Lung (tissue), 12 donors: ENCODE measurements around the gene CR1L. TPM values are rescaled to one million over a fixed set of nuclear protein-coding genes. Genes with fewer than 3 reads are reported as not detected.

Experiments used
- ATAC-seq: fragments of 200-7000 bp; cut with Tn5 transposase; one replicate; pipeline ENCODE4 v1.9.1; 2020; ENCODE audit warnings: moderate number of reproducible peaks; ENCODE audit not compliant: insufficient read depth, low FRiP score
- DNase-seq, 3 donors: peaks; one replicate each; pipeline ENCODE4 v3.0.0-alpha.2; 2013 to 2017
- H3K27ac ChIP-seq, 2 donors: one replicate each; pipeline ENCODE4 v1.5.1; 2013; ENCODE audit warnings: mild to moderate bottlenecking in 2 of 2, moderate library complexity in 2 of 2, control low read depth in 1 of 2, inconsistent platforms in 1 of 2, low read depth in 1 of 2, low read length in 1 of 2
- H3K27me3 ChIP-seq, 3 donors: one replicate each; pipeline ENCODE4 v1.5.1; 2013; ENCODE audit warnings: low read length in 2 of 3; ENCODE audit not compliant: control insufficient read depth in 3 of 3, insufficient read depth in 3 of 3
- H3K36me3 ChIP-seq, 4 donors: one replicate each; pipeline ENCODE4 v1.5.1; 2013; ENCODE audit warnings: low read length in 4 of 4, mild to moderate bottlenecking in 1 of 4, moderate library complexity in 1 of 4; ENCODE audit not compliant: control insufficient read depth in 4 of 4, insufficient read depth in 4 of 4
- H3K4me1 ChIP-seq, 5 donors: one replicate each; pipeline ENCODE4 v1.5.1; 2013; ENCODE audit warnings: low read length in 5 of 5, mild to moderate bottlenecking in 2 of 5, moderate library complexity in 1 of 5; ENCODE audit not compliant: control insufficient read depth in 5 of 5, insufficient read depth in 5 of 5
- H3K4me3 ChIP-seq: one replicate; pipeline ENCODE4 v1.5.1; 2013; ENCODE audit warnings: mild to moderate bottlenecking, control low read depth, moderate library complexity
- H3K9ac ChIP-seq, 2 donors: one replicate each; pipeline ENCODE4 v1.5.1; 2013; ENCODE audit warnings: low read length in 2 of 2, control low read depth in 1 of 2; ENCODE audit not compliant: insufficient read depth in 1 of 2
- H3K9me3 ChIP-seq, 4 donors: one replicate each; pipeline ENCODE4 v1.5.1; 2013; ENCODE audit warnings: low read length in 3 of 4, mild to moderate bottlenecking in 1 of 4, moderate library complexity in 1 of 4; ENCODE audit not compliant: control insufficient read depth in 4 of 4, insufficient read depth in 3 of 4
- WGBS, 2 donors: extraction: QIAGEN DNeasy Blood & Tissue Kit; methylation state at CpG; one replicate each; pipeline ENCODE4 v1.1.7; 2013; 5-methylcytosine and 5-hydroxymethylcytosine counted together
- polyA plus RNA-seq, 2 donors: library from polyadenylated mRNA; stranded (reverse); fragments of 200-250 nt; gene quantifications; one replicate each; pipeline ENCODE4 v1.2.1, GENCODE V29; 2013
- total RNA-seq, 2 donors: library from RNA; depleted of rRNA in 1 of 2; stranded (reverse); fragments of >200 nt in 1 of 2; gene quantifications; one replicate each; pipeline ENCODE4 v1.2.1, GENCODE V29; 2014 to 2021
- TF ChIP-seq, protein P1 (sequence below): IDR thresholded peaks from 2 replicates; pipeline ENCODE4 v1.5.1; 2012; ENCODE audit warnings: mild to moderate bottlenecking; ENCODE audit errors: control extremely low read depth, extremely low read depth
- donor health status: control.
- donor health status: control.
- donor health status: Bipolar disorder and iron deficiency.
- donor health status: healthy.
- donor health status: DM: yes; HTN: yes; CAD: no.

CR1L gene
- total and polyA plus RNA-seq, 4 donors = 0.28 to 2.6 (median 0.94) TPM

DNA sequence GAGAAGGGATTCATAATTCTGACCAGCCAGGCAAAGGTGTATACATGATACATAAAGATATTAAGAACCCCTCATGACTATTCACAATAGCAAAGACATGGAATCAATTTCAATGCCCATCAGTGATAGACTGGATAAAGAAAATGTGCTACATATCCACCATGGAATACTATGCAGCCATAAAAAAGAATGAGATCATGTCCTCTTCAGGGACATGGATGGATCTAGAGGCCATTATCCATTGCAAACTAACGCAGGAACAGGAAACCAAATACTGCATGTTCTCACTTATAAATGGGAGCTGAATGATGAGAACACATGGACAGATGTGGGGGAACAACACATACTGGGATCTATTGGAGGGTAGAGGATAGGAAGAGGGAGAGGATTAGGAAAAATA lies 21.4 kb downstream of the CR1L start:
- no peak overlapping the region for H3K4me3 ChIP-seq
- H3K4me1 ChIP-seq = peaks cover 0 to 4% (median 0%) of the 10 kb centered on the region in 5 donors
- no peak overlapping the region for H3K9ac ChIP-seq
- H3K27ac ChIP-seq = no peak overlapping the region
- no peak for DNase-seq
- H3K36me3 ChIP-seq = no peaks in the 10 kb centered on the region
- TF ChIP-seq, protein P1, sequence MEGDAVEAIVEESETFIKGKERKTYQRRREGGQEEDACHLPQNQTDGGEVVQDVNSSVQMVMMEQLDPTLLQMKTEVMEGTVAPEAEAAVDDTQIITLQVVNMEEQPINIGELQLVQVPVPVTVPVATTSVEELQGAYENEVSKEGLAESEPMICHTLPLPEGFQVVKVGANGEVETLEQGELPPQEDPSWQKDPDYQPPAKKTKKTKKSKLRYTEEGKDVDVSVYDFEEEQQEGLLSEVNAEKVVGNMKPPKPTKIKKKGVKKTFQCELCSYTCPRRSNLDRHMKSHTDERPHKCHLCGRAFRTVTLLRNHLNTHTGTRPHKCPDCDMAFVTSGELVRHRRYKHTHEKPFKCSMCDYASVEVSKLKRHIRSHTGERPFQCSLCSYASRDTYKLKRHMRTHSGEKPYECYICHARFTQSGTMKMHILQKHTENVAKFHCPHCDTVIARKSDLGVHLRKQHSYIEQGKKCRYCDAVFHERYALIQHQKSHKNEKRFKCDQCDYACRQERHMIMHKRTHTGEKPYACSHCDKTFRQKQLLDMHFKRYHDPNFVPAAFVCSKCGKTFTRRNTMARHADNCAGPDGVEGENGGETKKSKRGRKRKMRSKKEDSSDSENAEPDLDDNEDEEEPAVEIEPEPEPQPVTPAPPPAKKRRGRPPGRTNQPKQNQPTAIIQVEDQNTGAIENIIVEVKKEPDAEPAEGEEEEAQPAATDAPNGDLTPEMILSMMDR = no peak
- no peak for ATAC-seq
- H3K27me3 ChIP-seq = peaks cover 0 to 42% (median 36%) of the 10 kb centered on the region in 3 donors
- H3K9me3 ChIP-seq = no peaks in the 10 kb centered on the region
- WGBS, 2 donors = 88 to 97% methylated on average over 1 of the region's 1 CpG

DNA sequence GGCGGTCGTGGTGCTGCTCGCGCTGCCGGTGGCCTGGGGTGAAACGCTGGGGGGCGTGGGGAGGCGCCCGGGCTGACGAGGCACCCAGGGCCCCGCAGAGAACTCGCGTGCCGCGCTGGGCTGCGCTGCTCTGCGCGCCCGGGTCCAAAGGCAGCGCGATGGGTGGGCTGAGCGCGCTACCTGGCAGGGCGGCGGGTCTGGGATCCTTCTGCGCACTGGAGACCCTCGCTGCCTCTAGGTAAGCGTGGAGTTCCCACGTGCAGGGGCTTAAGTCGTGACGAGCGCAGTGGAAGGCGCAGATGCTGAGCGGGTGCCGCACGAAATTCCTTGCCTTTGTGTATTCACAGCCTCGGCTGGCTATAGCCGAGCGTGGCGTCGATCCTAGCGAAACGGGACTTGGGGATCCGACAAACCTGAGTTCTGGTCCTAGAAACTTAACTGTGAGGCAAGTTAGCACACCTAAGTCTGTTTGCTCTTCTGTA lies 24.6 kb downstream of the CR1L start:
- Histone ChIP-seq H3K4me1 (peaks cover 0 to 4% (median 0%) of the 10 kb centered on the region in 5 donors), H3K36me3 (no peaks in the 10 kb centered on the region), H3K9me3 (no peaks in the 10 kb centered on the region), H3K9ac (no peak overlapping the region), H3K27me3 (peaks cover 0 to 51% (median 43%) of the 10 kb centered on the region in 3 donors), H3K27ac (no peak overlapping the region), H3K4me3 (no peak overlapping the region)
- DNase-seq (peak in 1 of 3 donors; percentile 17), ATAC-seq (no peak)
- WGBS, 2 donors = 4 to 9% methylated on average over 43 to 44 of the region's 44 CpGs
- TF ChIP-seq, protein P1 = no peak

DNA sequence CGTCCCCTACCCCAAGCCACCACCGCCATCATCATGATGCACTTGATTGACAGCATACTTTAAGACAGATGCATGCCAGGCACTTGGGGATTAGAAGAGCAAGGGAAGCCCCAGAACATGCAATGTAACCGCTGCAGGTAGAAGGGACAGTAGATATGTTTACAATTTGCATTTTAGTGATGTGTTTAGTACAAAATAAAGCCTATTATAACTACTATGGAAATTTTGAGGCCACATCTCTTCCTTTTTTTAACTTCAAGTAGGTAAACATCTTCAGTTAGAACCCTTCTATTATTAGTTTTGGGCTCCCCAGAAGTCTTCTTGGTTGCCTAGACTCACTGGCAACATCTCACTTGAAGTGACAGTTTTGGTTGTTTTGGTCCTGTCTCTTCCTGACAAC lies 25.3 kb downstream of the CR1L start:
- H3K4me3 ChIP-seq = no peak overlapping the region
- H3K9ac ChIP-seq = no peak overlapping the region
- no peak for DNase-seq
- no peak overlapping the region for H3K27ac ChIP-seq
- H3K9me3 ChIP-seq = no peaks in the 10 kb centered on the region
- 74 to 83% methylated on average over 3 of the region's 3 CpGs for WGBS, 2 donors
- peaks cover 0 to 51% (median 43%) of the 10 kb centered on the region in 3 donors for H3K27me3 ChIP-seq
- peaks cover 0 to 4% (median 0%) of the 10 kb centered on the region in 5 donors for H3K4me1 ChIP-seq
- TF ChIP-seq, protein P1 = no peak
- H3K36me3 ChIP-seq = no peaks in the 10 kb centered on the region
- no peak for ATAC-seq

DNA sequence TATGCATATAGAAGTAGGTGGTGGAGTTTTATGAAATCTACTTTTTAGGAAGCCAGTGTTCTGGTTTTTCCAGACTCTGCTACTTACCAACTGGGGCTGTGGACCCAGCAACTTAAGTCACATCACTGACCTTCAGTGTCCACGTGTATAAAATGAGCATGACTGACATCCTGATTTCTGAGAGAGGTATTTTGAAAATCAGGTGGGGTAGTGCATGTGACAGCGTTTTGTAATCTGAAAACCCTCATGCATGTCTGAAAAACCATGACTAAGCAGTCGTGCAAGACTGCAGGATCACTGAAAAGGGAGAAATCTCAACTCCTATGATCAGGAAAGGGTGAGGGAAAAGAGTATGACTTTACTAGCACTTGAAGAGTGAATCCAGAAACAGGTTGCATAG lies 26.1 kb downstream of the CR1L start:
- Histone ChIP-seq H3K4me3 (no peak overlapping the region), H3K9ac (no peak overlapping the region), H3K27ac (no peak overlapping the region), H3K4me1 (peaks cover 0 to 4% (median 0%) of the 10 kb centered on the region in 5 donors), H3K9me3 (no peaks in the 10 kb centered on the region), H3K36me3 (no peaks in the 10 kb centered on the region), H3K27me3 (peaks cover 0 to 51% (median 43%) of the 10 kb centered on the region in 3 donors)
- TF ChIP-seq, protein P1 = no peak
- ATAC-seq = no peak
- DNase-seq = no peak
- WGBS, 2 donors = 27 to 31% methylated on average over 3 of the region's 3 CpGs
